ENCODE data around the gene FHIT.

GRCh38 chr3:60325610-60326170, 925.6 kb downstream of the FHIT start:
- TF ChIP-seq TAF1 (IDR thresholded peaks at IDR 0.05; ENCODE audit: borderline replicate concordance, insufficient read depth, low read length) (no peak), REST (IDR thresholded peaks at IDR 0.05; ENCODE audit: insufficient read depth in 1 of 2, low read depth in 2 of 2, low read length in 2 of 2) (no peak), SIN3A (IDR thresholded peaks at IDR 0.05; ENCODE audit: borderline replicate concordance, insufficient read depth, low read length) (no peak)
